ENCODE data around the gene CFAP410. TPM values are rescaled to one million over a fixed set of nuclear protein-coding genes. Genes with fewer than 3 reads are reported as not detected.
"Not testable (repeated sequence)": the region's sequence is repeated elsewhere in the genome, so short reads cannot be mapped to it uniquely, and the experiment has no call there.

Gene CFAP410
- total RNA-seq, 1 donor from 2014 or later: 24.3 TPM

GRCh38 chr21:44365251-44365966, 26.2 kb upstream of the CFAP410 start:
- DNase-seq (ENCODE audit: extremely low spot score in 2 of 2): no peak
- TF ChIP-seq POLR2AphosphoS5 (IDR thresholded peaks at IDR 0.05; ENCODE audit: insufficient read depth in 1 of 2, low read depth in 1 of 2) (no peak), POLR2A (IDR thresholded peaks at IDR 0.05) (no peak), CTCF (IDR thresholded peaks at IDR 0.05) (no peak)
- Histone ChIP-seq H3K4me3 (no peak overlapping the region), H3K4me1 (no peaks in the 10 kb centered on the region), H3K9me3 (no peaks in the 10 kb centered on the region), H3K36me3 (no peaks in the 10 kb centered on the region), H3K27me3 (no peaks in the 10 kb centered on the region), H3K27ac (no peak overlapping the region)
- intact Hi-C loops (cut with DNase I): no loop called here

DNA sequence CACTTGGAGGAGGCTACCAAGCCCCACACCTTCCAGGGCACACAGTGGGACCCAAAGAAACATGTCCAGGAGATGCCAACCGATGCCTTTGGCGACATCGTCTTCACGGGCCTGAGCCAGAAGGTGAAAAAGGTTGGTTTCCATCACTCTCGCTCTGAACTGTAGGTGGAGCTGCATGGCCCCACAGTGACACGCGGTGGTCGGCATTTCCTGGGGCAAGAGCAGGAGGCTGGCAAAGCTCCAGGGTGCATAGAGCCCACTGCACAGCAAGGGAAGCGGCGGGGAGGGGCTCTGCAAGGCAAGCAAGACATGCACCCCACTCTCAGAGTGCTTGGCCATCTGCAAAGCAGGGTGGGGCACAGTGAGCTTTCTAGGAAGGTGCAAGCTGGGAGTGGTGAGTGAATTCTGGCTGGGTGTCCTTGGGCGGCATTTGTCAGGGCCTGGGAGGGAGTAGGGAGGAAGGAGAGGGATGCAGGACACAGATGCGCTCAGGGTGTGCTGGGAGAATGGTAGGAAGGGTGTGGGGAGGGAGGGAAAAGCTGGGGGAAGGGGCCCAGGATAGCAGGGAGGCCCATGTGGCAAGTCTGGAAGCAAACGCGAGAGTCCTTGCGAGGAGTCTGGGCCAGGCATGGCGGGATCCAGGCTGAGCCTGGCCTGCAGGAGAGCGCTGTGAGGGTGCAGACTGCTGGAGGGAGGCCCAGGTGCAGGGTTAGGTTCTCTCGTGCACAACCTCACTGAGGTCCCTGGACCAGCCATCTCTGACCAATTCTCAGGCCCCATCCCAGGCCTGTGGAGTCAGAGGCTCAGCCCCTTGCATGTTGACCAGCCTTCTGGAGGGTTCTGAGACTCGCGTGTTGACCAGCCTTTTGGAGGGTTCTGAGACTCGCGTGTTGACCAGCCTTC, 25.2 kb upstream of the CFAP410 start:
- Histone ChIP-seq H3K4me3 (no peak overlapping the region), H3K4me1 (no peaks in the 10 kb centered on the region), H3K27ac (no peak overlapping the region), H3K27me3 (no peaks in the 10 kb centered on the region), H3K9me3 (no peaks in the 10 kb centered on the region), H3K36me3 (no peaks in the 10 kb centered on the region)
- TF ChIP-seq CTCF (IDR thresholded peaks at IDR 0.05): no peak
- TF ChIP-seq POLR2A (IDR thresholded peaks at IDR 0.05): no peak
- no peak for TF ChIP-seq POLR2AphosphoS5 (IDR thresholded peaks at IDR 0.05; ENCODE audit: insufficient read depth in 1 of 2, low read depth in 1 of 2)
- no peak for DNase-seq (ENCODE audit: extremely low spot score in 2 of 2)
- intact Hi-C loops (cut with DNase I): no loop called here

DNA sequence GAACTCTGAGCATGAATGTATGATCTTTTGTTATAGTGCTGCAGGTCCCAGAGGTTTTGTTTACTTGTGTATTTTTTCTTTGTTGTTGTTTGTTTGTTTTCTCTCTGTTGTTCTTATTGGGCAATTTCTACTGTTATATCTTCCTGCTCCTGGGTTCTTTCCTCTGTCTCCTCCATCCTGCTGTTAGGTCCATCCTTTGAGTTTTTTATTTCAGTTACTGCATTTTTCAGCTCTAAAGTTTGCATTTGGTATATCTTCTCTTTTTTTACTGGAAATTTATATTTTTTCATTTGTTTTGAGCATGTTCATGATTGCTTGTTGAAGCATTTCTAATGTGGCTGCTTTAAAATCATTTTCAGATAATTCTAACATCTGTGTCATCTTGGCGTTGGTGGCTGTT, 24.1 kb upstream of the CFAP410 start:
- Histone ChIP-seq H3K9me3 (no peaks in the 10 kb centered on the region), H3K4me3 (no peak overlapping the region), H3K36me3 (no peaks in the 10 kb centered on the region), H3K27me3 (no peaks in the 10 kb centered on the region), H3K27ac (no peak overlapping the region), H3K4me1 (no peaks in the 10 kb centered on the region)
- TF ChIP-seq POLR2A (IDR thresholded peaks at IDR 0.05) (no peak), CTCF (IDR thresholded peaks at IDR 0.05) (no peak), POLR2AphosphoS5 (IDR thresholded peaks at IDR 0.05; ENCODE audit: insufficient read depth in 1 of 2, low read depth in 1 of 2) (no peak)
- DNase-seq (ENCODE audit: extremely low spot score in 2 of 2): no peak
- intact Hi-C loops (cut with DNase I): no loop called here

DNA sequence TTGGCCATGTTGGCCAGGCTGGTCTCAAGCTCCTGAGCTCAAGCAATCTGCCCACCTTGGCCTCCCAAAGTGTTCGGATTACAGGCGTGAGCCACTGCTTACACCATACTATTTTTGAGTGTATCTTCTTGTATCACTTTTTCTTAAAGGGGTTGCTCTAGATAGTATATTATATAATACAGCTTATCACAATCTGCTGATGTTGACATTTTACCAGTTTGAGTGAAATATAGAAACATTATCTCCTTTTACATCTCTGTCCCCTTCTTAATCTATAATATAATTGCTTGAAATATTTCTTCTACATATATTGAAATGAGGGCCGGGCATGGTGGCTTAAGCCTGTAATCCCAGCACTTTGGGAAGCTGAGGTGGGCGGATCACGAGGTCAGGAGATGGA, 22.7 kb upstream of the CFAP410 start:
- H3K4me1 ChIP-seq; H3K36me3 ChIP-seq; H3K27ac ChIP-seq; H3K4me3 ChIP-seq; DNase-seq (ENCODE audit: extremely low spot score in 2 of 2); H3K27me3 ChIP-seq; H3K9me3 ChIP-seq; intact Hi-C loops (cut with DNase I): not testable (repeated sequence)

DNA sequence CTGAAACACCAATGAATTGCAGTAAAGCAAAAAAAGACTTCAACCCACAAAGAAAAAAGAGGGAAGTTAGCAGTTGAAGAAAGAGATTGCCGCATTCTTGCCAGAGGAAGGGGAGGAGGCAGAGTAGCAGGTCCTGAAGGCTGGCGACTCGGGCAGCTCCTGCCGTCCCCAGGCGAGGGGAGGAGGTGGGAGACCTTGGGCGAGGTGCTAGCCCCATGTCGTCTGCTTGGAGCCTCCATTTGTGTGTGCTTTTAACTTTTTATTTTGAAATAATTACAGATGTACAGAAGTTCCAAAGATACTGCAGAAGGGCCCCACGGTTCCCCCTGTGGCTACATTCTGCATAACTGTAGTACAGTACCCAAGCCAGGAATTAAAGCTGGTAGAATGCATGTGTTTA, 21.0 kb upstream of the CFAP410 start:
- no peaks in the 10 kb centered on the region for H3K4me1 ChIP-seq
- TF ChIP-seq CTCF (IDR thresholded peaks at IDR 0.05) (no peak), POLR2A (IDR thresholded peaks at IDR 0.05) (no peak), POLR2AphosphoS5 (IDR thresholded peaks at IDR 0.05; ENCODE audit: insufficient read depth in 1 of 2, low read depth in 1 of 2) (no peak)
- intact Hi-C loops (cut with DNase I): no loop called here

More for the DNA sequence above, 21.0 kb upstream of the CFAP410 start:
- no peak for DNase-seq (ENCODE audit: extremely low spot score in 2 of 2)
- Histone ChIP-seq H3K36me3 (no peaks in the 10 kb centered on the region), H3K4me3 (no peak overlapping the region), H3K27me3 (no peaks in the 10 kb centered on the region), H3K9me3 (no peaks in the 10 kb centered on the region), H3K27ac (no peak overlapping the region)

Measured in vagina (tissue), 2 donors.